Measurements from ENCODE around the gene EFR3B. TPM values are rescaled to one million over a fixed set of nuclear protein-coding genes. Genes with fewer than 3 reads are reported as not detected.

Gene EFR3B
- total and polyA plus RNA-seq, 2 donors from 2014 or later = 0.39 to 1.1 TPM

- no peak overlapping the region for H3K9ac ChIP-seq (ENCODE audit: low read length in 3 of 3)
- no peak for TF ChIP-seq CTCF (IDR thresholded peaks at IDR 0.05; ENCODE audit: borderline replicate concordance, extremely low read depth, insufficient read depth)
- no peaks in the 10 kb centered on the region for H3K27me3 ChIP-seq (ENCODE audit: control insufficient read depth, insufficient read depth, low read length)
- H3K9me3 ChIP-seq (ENCODE audit: control insufficient read depth in 2 of 3, insufficient read depth in 1 of 3, low read length in 3 of 3) = no peaks in the 10 kb centered on the region
- H3K36me3 ChIP-seq (ENCODE audit: control insufficient read depth in 2 of 3, insufficient read depth in 3 of 3, low read length in 3 of 3) = no peaks in the 10 kb centered on the region
- no peaks in the 10 kb centered on the region for H3K4me1 ChIP-seq (ENCODE audit: control insufficient read depth in 2 of 3, insufficient read depth in 2 of 3, low read depth in 1 of 3, low read length in 3 of 3)
- no peak overlapping the region for H3K27ac ChIP-seq (ENCODE audit: low read depth in 2 of 2, low read length in 2 of 2)
- intact Hi-C loops (cut with DNase I) = no loop called here
- DNase-seq (no peak), FAIRE-seq (no peak)
- H3K4me3 ChIP-seq (ENCODE audit: low read length in 3 of 3) = no peak overlapping the region
Observed at GRCh38 chr2:25085761-25086560, 44.1 kb downstream of the EFR3B start.

- H3K9ac ChIP-seq (ENCODE audit: low read length in 3 of 3) = no peak overlapping the region
- no peaks in the 10 kb centered on the region for H3K36me3 ChIP-seq (ENCODE audit: control insufficient read depth in 2 of 3, insufficient read depth in 3 of 3, low read length in 3 of 3)
- no peak overlapping the region for H3K27ac ChIP-seq (ENCODE audit: low read depth in 2 of 2, low read length in 2 of 2)
- intact Hi-C loops (cut with DNase I) = no loop called here
- H3K9me3 ChIP-seq (ENCODE audit: control insufficient read depth in 2 of 3, insufficient read depth in 1 of 3, low read length in 3 of 3) = no peaks in the 10 kb centered on the region
- FAIRE-seq (no peak), DNase-seq (peak in 1 of 5 donors; percentile 26)
- H3K27me3 ChIP-seq (ENCODE audit: control insufficient read depth, insufficient read depth, low read length) = no peaks in the 10 kb centered on the region
- H3K4me1 ChIP-seq (ENCODE audit: control insufficient read depth in 2 of 3, insufficient read depth in 2 of 3, low read depth in 1 of 3, low read length in 3 of 3) = no peaks in the 10 kb centered on the region
- no peak for TF ChIP-seq CTCF (IDR thresholded peaks at IDR 0.05; ENCODE audit: borderline replicate concordance, extremely low read depth, insufficient read depth)
- no peak overlapping the region for H3K4me3 ChIP-seq (ENCODE audit: low read length in 3 of 3)
Observed at GRCh38 chr2:25088817-25089516, 47.1 kb downstream of the EFR3B start.

GRCh38 chr2:25089605-25090315 is 47.9 kb downstream of the EFR3B start:
- Histone ChIP-seq H3K9me3 (ENCODE audit: control insufficient read depth in 2 of 3, insufficient read depth in 1 of 3, low read length in 3 of 3) (no peaks in the 10 kb centered on the region), H3K27me3 (ENCODE audit: control insufficient read depth, insufficient read depth, low read length) (no peaks in the 10 kb centered on the region), H3K4me1 (ENCODE audit: control insufficient read depth in 2 of 3, insufficient read depth in 2 of 3, low read depth in 1 of 3, low read length in 3 of 3) (no peaks in the 10 kb centered on the region), H3K9ac (ENCODE audit: low read length in 3 of 3) (no peak overlapping the region), H3K36me3 (ENCODE audit: control insufficient read depth in 2 of 3, insufficient read depth in 3 of 3, low read length in 3 of 3) (no peaks in the 10 kb centered on the region), H3K27ac (ENCODE audit: low read depth in 2 of 2, low read length in 2 of 2) (no peak overlapping the region), H3K4me3 (ENCODE audit: low read length in 3 of 3) (no peak overlapping the region)
- DNase-seq (no peak), FAIRE-seq (no peak)
- intact Hi-C loops (cut with DNase I) = no loop called here
- no peak for TF ChIP-seq CTCF (IDR thresholded peaks at IDR 0.05; ENCODE audit: borderline replicate concordance, extremely low read depth, insufficient read depth)
